ENCODE results near the gene IREB2.

The IREB2 gene

GRCh38 chr15:78406016-78406585, 31.9 kb upstream of the IREB2 start:
- DNase-seq: no peak

- no peak for DNase-seq
These were observed 30.2 kb upstream of the IREB2 start for GRCh38 chr15:78407608-78408354.

GRCh38 chr15:78408355-78408640, 29.7 kb upstream of the IREB2 start:
- DNase-seq: no peak

GRCh38 chr15:78408961-78409360, 29.1 kb upstream of the IREB2 start:
- DNase-seq: no peak

GRCh38 chr15:78411061-78411460, 27.0 kb upstream of the IREB2 start:
- DNase-seq: no peak

GRCh38 chr15:78414621-78415250, 23.3 kb upstream of the IREB2 start:
- DNase-seq: no peak

- DNase-seq: no peak
These were observed 22.7 kb upstream of the IREB2 start for GRCh38 chr15:78415284-78415683.

- no peak for DNase-seq
These were observed 20.0 kb upstream of the IREB2 start for GRCh38 chr15:78417754-78418630.

- DNase-seq: no peak
These were observed 19.3 kb upstream of the IREB2 start for GRCh38 chr15:78418686-78419085.

- no peak for DNase-seq
These were observed 18.6 kb upstream of the IREB2 start for GRCh38 chr15:78419367-78419766.

- no peak for DNase-seq
These were observed 17.8 kb upstream of the IREB2 start for GRCh38 chr15:78420220-78420619.

- DNase-seq: no peak
These were observed 17.2 kb upstream of the IREB2 start for GRCh38 chr15:78420766-78421165.

- DNase-seq: no peak
These were observed 16.6 kb upstream of the IREB2 start for GRCh38 chr15:78421238-78421965.

GRCh38 chr15:78422571-78423340, 15.3 kb upstream of the IREB2 start:
- DNase-seq: peak; percentile 67

- no peak for DNase-seq
These were observed 13.3 kb upstream of the IREB2 start for GRCh38 chr15:78424673-78425072.

GRCh38 chr15:78425643-78426042, 12.4 kb upstream of the IREB2 start:
- DNase-seq: peak; percentile 23

GRCh38 chr15:78426300-78426699, 11.7 kb upstream of the IREB2 start:
- no peak for DNase-seq

- DNase-seq: no peak
These were observed 10.1 kb upstream of the IREB2 start for GRCh38 chr15:78427953-78428352.

- no peak for DNase-seq
These were observed 8.5 kb upstream of the IREB2 start for GRCh38 chr15:78429477-78429876.

GRCh38 chr15:78431955-78432354, 6.1 kb upstream of the IREB2 start:
- DNase-seq: no peak

GRCh38 chr15:78432664-78433063, 5.4 kb upstream of the IREB2 start:
- DNase-seq: no peak

GRCh38 chr15:78434134-78434533, 3.9 kb upstream of the IREB2 start:
- no peak for DNase-seq

All from CD4-positive, alpha-beta T cell treated with Interleukin-4 for 4 hours (primary cell).